HCT116 (cell line): Measurements from ENCODE around the gene FMNL1. TPM values are rescaled to one million over a fixed set of nuclear protein-coding genes. Genes with fewer than 3 reads are reported as not detected.

Source experiments
- ATAC-seq: fragments of 200-7000 bp; cut with Tn5 transposase; 2 replicates; pipeline ENCODE4 v1.9.1; 2020; ENCODE audit warnings: mild to moderate bottlenecking, moderate library complexity
- BruUV-seq: library from RNA; stranded (reverse); fragments of 400-500 nt; replicated peaks from 2 replicates; lab custom pipeline; 2021; lab: Mats Ljungman, UMichigan
- CTCF ChIA-PET: fragments of 300-600 bp; sonication (Branson Sonifier 250); formaldehyde crosslinking; loops from one replicate; lab custom pipeline; 2021; ENCODE audit warnings: antibody characterized with exemption; lab: Charles Lee
- POLR2A ChIA-PET: fragments of 300-600, 350-600 bp; sonication (Branson Sonifier 250); formaldehyde crosslinking; loops from one replicate; lab custom pipeline; 2021; ENCODE audit warnings: antibody characterized with exemption; lab: Charles Lee
- RAD21 ChIA-PET, 2 experiments: fragments of 300-600 bp; sonication (Branson Sonifier 250); formaldehyde crosslinking; loops; one replicate each; lab custom pipeline; 2023; ENCODE audit warnings: low total read pairs in 2 of 2; ENCODE audit not compliant: uncharacterized antibody in 2 of 2, unreplicated experiment in 2 of 2, low non-redundant PET in 1 of 2; lab: Charles Lee
- DNase-seq: peaks from one replicate; pipeline ENCODE4 v3.0.0-alpha.2; 2010; ENCODE audit warnings: low read depth, low spot score
- H2AFZ ChIP-seq: fragments of 200-600 bp; shearing (Covaris generic), sonication (generic); 2 replicates; pipeline ENCODE4 v1.6.1; 2017; ENCODE audit warnings: low read depth, mixed run types, mixed read lengths, antibody characterized with exemption, low read length; ENCODE audit not compliant: poor library complexity, severe bottlenecking
- H3K27ac ChIP-seq: 2 replicates; pipeline ENCODE4 v1.5.1; 2012; ENCODE audit warnings: low read depth, low read length
- H3K27me3 ChIP-seq: fragments of 200-600 bp; sonication (generic); 2 replicates; pipeline ENCODE4 v1.6.1; 2016; ENCODE audit warnings: mixed run types, low read length, mixed read lengths; ENCODE audit not compliant: insufficient read depth
- H3K36me3 ChIP-seq, 2 experiments: fragments of 200-500 bp in 1 of 2; fragments of 200-600 bp in 1 of 2; sonication (Bioruptor generic) in 1 of 2; sonication (generic) in 1 of 2; 2 replicates each; pipeline versions ENCODE4 v1.5.1 to v1.6.1; 2014 to 2016; ENCODE audit warnings: low read length in 2 of 2, inconsistent platforms in 1 of 2, mixed read lengths in 1 of 2, mixed run types in 1 of 2; ENCODE audit not compliant: insufficient read depth in 2 of 2, control insufficient read depth in 1 of 2
- H3K4me1 ChIP-seq, 2 experiments: fragments of 200-600 bp in 1 of 2; sonication (generic) in 1 of 2; 2 replicates each; pipeline versions ENCODE4 v1.5.1 to v1.6.1; 2012 to 2017; ENCODE audit warnings: low read length in 2 of 2, inconsistent platforms in 1 of 2, mild to moderate bottlenecking in 1 of 2, mixed read lengths in 1 of 2, mixed run types in 1 of 2, moderate library complexity in 1 of 2; ENCODE audit not compliant: insufficient read depth in 2 of 2, control insufficient read depth in 1 of 2
- H3K4me2 ChIP-seq: fragments of 200-600 bp; sonication (generic); 2 replicates; pipeline ENCODE4 v1.6.1; 2017; ENCODE audit warnings: mixed run types, low read length, mixed read lengths
- H3K4me3 ChIP-seq, 2 experiments: fragments of 200-600 bp in 1 of 2; sonication (generic) in 1 of 2; replicated peaks in 1 of 2; 2 replicates each; pipeline ENCODE4 v1.5.1; 2011 to 2016; ENCODE audit warnings: low read length in 2 of 2, control low read depth in 1 of 2, low read depth in 1 of 2, mild to moderate bottlenecking in 1 of 2, mixed read lengths in 1 of 2, mixed run types in 1 of 2
- H3K79me2 ChIP-seq: fragments of 200-600 bp; sonication (generic); 2 replicates; pipeline ENCODE4 v1.6.1; 2017; ENCODE audit warnings: mild to moderate bottlenecking, mixed run types, low read length, moderate library complexity, mixed read lengths; ENCODE audit not compliant: insufficient read depth
- H3K9ac ChIP-seq: fragments of 200-600 bp; sonication (generic); 2 replicates; pipeline ENCODE4 v1.6.1; 2016; ENCODE audit warnings: low read length, mixed read lengths
- H3K9me2 ChIP-seq: fragments of 200-600 bp; sonication (generic), shearing (Covaris generic); 2 replicates; pipeline ENCODE4 v1.6.1; 2017; ENCODE audit warnings: mixed run types, mild to moderate bottlenecking, moderate library complexity; ENCODE audit not compliant: insufficient read depth
- H3K9me3 ChIP-seq, 2 experiments: fragments of 200-500 bp in 1 of 2; fragments of 200-600 bp in 1 of 2; sonication (Bioruptor generic) in 1 of 2; sonication (generic) in 1 of 2; 2 replicates each; pipeline ENCODE4 v1.6.1; 2014 to 2017; ENCODE audit warnings: low read length in 2 of 2, mixed read lengths in 2 of 2, inconsistent platforms in 1 of 2, low read depth in 1 of 2, mild to moderate bottlenecking in 1 of 2, mixed run types in 1 of 2, moderate library complexity in 1 of 2; ENCODE audit not compliant: control insufficient read depth in 1 of 2, insufficient read depth in 1 of 2
- H4K20me1 ChIP-seq: fragments of 200-600 bp; sonication (generic), shearing (Covaris generic); 2 replicates; pipeline ENCODE4 v1.6.1; 2017; ENCODE audit warnings: mixed run types, mild to moderate bottlenecking, moderate library complexity; ENCODE audit not compliant: insufficient read depth
- CBX3 ChIP-seq: IDR thresholded peaks from 2 replicates; pipeline ENCODE4 v1.6.1; 2012; ENCODE audit warnings: low read depth
- EZH2 ChIP-seq: fragments of 200-600 bp; sonication (generic); IDR thresholded peaks from 2 replicates; pipeline ENCODE4 v1.6.1; 2017; ENCODE audit warnings: antibody characterized with exemption, mixed run types
- EZH2phosphoT487 ChIP-seq: fragments of 200-600 bp; IDR thresholded peaks from 2 replicates; pipeline ENCODE4 v1.6.1; 2018; ENCODE audit warnings: antibody characterized with exemption, borderline replicate concordance
- JUND ChIP-seq: IDR thresholded peaks from 2 replicates; pipeline ENCODE4 v1.6.1; 2012
- POLR2A ChIP-seq: IDR thresholded peaks from 2 replicates; pipeline ENCODE4 v1.7.0; 2011; ENCODE audit warnings: borderline replicate concordance; ENCODE audit not compliant: insufficient read depth, insufficient read length; ENCODE audit errors: extremely low read depth
- RAD21 ChIP-seq: IDR thresholded peaks from 2 replicates; pipeline ENCODE4 v1.6.1; 2012; ENCODE audit warnings: low read depth, mild to moderate bottlenecking
- SRF ChIP-seq: IDR thresholded peaks from 2 replicates; pipeline ENCODE4 v1.6.1; 2012; ENCODE audit warnings: low read depth
- TCF7L2 ChIP-seq: IDR thresholded peaks from 2 replicates; pipeline ENCODE4 v1.7.0; 2011; ENCODE audit warnings: borderline replicate concordance, inconsistent platforms; ENCODE audit not compliant: insufficient read depth, insufficient read length; ENCODE audit errors: extremely low read depth
- YY1 ChIP-seq: IDR thresholded peaks from 2 replicates; pipeline ENCODE4 v1.6.1; 2011; ENCODE audit warnings: low read length, low read depth, moderate library complexity, mild to moderate bottlenecking; ENCODE audit not compliant: insufficient replicate concordance; ENCODE audit errors: extremely low read depth
- intact Hi-C: fragments of 100-400 bp; cut with micrococcal nuclease; formaldehyde crosslinking; loops from 2 replicates; pipeline ENCODE4 v1.10.0; 2022
- total RNA-seq: library from RNA; stranded (reverse); gene quantifications from one replicate; pipeline ENCODE4 v1.2.1, GENCODE V29; 2021; ENCODE audit not compliant: unreplicated experiment
- TF ChIP-seq, protein P1 (sequence below), 3 experiments: fragments of 200-600 bp in 1 of 3; sonication (generic) in 1 of 3; IDR thresholded peaks in 2 of 3; conservative IDR thresholded peaks in 1 of 3; 2 replicates each; pipeline ENCODE4 v1.5.1; 2012 to 2017; ENCODE audit warnings: low read depth in 2 of 3, low read length in 2 of 3, antibody characterized with exemption in 1 of 3, borderline replicate concordance in 1 of 3, control low read depth in 1 of 3, mild to moderate bottlenecking in 1 of 3, mixed read lengths in 1 of 3, mixed run types in 1 of 3, moderate library complexity in 1 of 3; ENCODE audit not compliant: insufficient read depth in 1 of 3
- TF ChIP-seq, protein P2 (sequence below): IDR thresholded peaks from 2 replicates; pipeline ENCODE4 v1.6.1; 2012; ENCODE audit warnings: low read depth

FMNL1 gene
- total RNA-seq, 1 experiment from 2014 or later = 8.2 TPM

DNA sequence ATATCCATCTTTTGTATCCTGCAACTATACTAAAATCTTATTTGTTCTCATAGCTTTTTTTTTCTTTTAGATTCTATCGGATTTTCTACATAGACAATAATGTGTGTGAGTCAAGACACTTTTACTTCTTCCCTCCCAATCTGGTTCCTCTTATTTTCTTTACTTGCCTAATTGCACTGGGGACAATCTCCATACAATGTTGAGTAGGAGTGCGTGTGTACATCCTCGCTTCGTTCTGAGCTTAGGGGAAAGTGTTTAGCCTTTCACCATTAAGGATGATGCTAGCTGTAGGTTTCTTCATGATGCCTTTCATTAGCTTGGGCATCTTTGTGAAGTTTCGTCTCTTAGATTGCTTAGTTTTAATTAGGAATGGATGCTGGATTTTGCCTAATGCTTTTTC is 37.3 kb downstream of the FMNL1 start:
- POLR2A ChIA-PET = interaction anchor here (0.9 kb wide), 1 partner anchor 111 kb away, joined by 3 read pairs; the partner anchor contains the start of gene HEXIM1
- no peak for DNase-seq
- no peak for TF ChIP-seq TCF7L2
- no peak for TF ChIP-seq EZH2phosphoT487
- no peak for TF ChIP-seq CBX3
- no peak for TF ChIP-seq RAD21
- no peak for TF ChIP-seq EZH2
- no peak for TF ChIP-seq POLR2A
- no peak for TF ChIP-seq SRF
- TF ChIP-seq YY1 = no peak
- TF ChIP-seq JUND = no peak
- TF ChIP-seq, protein P1, sequence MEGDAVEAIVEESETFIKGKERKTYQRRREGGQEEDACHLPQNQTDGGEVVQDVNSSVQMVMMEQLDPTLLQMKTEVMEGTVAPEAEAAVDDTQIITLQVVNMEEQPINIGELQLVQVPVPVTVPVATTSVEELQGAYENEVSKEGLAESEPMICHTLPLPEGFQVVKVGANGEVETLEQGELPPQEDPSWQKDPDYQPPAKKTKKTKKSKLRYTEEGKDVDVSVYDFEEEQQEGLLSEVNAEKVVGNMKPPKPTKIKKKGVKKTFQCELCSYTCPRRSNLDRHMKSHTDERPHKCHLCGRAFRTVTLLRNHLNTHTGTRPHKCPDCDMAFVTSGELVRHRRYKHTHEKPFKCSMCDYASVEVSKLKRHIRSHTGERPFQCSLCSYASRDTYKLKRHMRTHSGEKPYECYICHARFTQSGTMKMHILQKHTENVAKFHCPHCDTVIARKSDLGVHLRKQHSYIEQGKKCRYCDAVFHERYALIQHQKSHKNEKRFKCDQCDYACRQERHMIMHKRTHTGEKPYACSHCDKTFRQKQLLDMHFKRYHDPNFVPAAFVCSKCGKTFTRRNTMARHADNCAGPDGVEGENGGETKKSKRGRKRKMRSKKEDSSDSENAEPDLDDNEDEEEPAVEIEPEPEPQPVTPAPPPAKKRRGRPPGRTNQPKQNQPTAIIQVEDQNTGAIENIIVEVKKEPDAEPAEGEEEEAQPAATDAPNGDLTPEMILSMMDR (IDR thresholded peaks at IDR 0.05 in 2 of 3, conservative IDR thresholded peaks at IDR 0.05 in 1 of 3; ENCODE audit: borderline replicate concordance in 1 of 3, insufficient read depth in 1 of 3, low read depth in 2 of 3, low read length in 2 of 3) = no peak
- TF ChIP-seq, protein P2, sequence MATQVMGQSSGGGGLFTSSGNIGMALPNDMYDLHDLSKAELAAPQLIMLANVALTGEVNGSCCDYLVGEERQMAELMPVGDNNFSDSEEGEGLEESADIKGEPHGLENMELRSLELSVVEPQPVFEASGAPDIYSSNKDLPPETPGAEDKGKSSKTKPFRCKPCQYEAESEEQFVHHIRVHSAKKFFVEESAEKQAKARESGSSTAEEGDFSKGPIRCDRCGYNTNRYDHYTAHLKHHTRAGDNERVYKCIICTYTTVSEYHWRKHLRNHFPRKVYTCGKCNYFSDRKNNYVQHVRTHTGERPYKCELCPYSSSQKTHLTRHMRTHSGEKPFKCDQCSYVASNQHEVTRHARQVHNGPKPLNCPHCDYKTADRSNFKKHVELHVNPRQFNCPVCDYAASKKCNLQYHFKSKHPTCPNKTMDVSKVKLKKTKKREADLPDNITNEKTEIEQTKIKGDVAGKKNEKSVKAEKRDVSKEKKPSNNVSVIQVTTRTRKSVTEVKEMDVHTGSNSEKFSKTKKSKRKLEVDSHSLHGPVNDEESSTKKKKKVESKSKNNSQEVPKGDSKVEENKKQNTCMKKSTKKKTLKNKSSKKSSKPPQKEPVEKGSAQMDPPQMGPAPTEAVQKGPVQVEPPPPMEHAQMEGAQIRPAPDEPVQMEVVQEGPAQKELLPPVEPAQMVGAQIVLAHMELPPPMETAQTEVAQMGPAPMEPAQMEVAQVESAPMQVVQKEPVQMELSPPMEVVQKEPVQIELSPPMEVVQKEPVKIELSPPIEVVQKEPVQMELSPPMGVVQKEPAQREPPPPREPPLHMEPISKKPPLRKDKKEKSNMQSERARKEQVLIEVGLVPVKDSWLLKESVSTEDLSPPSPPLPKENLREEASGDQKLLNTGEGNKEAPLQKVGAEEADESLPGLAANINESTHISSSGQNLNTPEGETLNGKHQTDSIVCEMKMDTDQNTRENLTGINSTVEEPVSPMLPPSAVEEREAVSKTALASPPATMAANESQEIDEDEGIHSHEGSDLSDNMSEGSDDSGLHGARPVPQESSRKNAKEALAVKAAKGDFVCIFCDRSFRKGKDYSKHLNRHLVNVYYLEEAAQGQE = no peak

More for the DNA sequence above, 37.3 kb downstream of the FMNL1 start:
- H4K20me1 ChIP-seq = no peaks in the 10 kb centered on the region
- H3K4me3 ChIP-seq = no peak overlapping the region
- CTCF ChIA-PET = interaction anchor here (1.9 to 2.9 kb wide), 2 partner anchors 12 to 18 kb away, joined by 5 to 11 read pairs; no protein-coding TSS in a partner anchor
- no peak overlapping the region for H3K4me2 ChIP-seq
- no peaks in the 10 kb centered on the region for H3K9me3 ChIP-seq
- H2AFZ ChIP-seq = no peak overlapping the region
- ATAC-seq = no peak
- peaks cover 0 to 6% of the 10 kb centered on the region in 2 experiments; a peak in 2 of 4 replicates for H3K4me1 ChIP-seq
- H3K27me3 ChIP-seq = no peaks in the 10 kb centered on the region
- no peaks in the 10 kb centered on the region for H3K79me2 ChIP-seq
- H3K9me2 ChIP-seq = no peaks in the 10 kb centered on the region
- no peak overlapping the region for H3K27ac ChIP-seq
- intact Hi-C loops = no loop called here
- H3K36me3 ChIP-seq = peaks cover 2 to 3% of the 10 kb centered on the region in 2 experiments; a peak in 2 of 4 replicates
- BruUV-seq = no TSS peak
- RAD21 ChIA-PET = no interaction called here
- H3K9ac ChIP-seq = no peak overlapping the region
